HG02870 (cell line): ENCODE measurements around the gene GRAMD1B.

Experiments used
- ATAC-seq: cut with Tn5 transposase; IDR thresholded peaks from one replicate; pipeline ENCODE4 v1.9.1; 2021; ENCODE audit warnings: mild to moderate bottlenecking, moderate library complexity; ENCODE audit not compliant: unreplicated experiment

Gene GRAMD1B

GRCh38 chr11:123408619-123409455 is 21.2 kb upstream of the GRAMD1B start:
- ATAC-seq = no peak

GRCh38 chr11:123409456-123410217 is 20.4 kb upstream of the GRAMD1B start:
- no peak for ATAC-seq

GRCh38 chr11:123410218-123410549 is 19.9 kb upstream of the GRAMD1B start:
- no peak for ATAC-seq

- no peak for ATAC-seq
These were observed 16.4 kb upstream of the GRAMD1B start for GRCh38 chr11:123413636-123414035.

GRCh38 chr11:123416566-123416965 is 13.5 kb upstream of the GRAMD1B start:
- no peak for ATAC-seq

GRCh38 chr11:123418351-123419114 is 11.5 kb upstream of the GRAMD1B start:
- ATAC-seq = no peak

GRCh38 chr11:123419731-123420452 is 10.2 kb upstream of the GRAMD1B start:
- no peak for ATAC-seq

GRCh38 chr11:123421589-123421988 is 8.5 kb upstream of the GRAMD1B start:
- no peak for ATAC-seq

GRCh38 chr11:123425367-123425766 is 4.7 kb upstream of the GRAMD1B start:
- ATAC-seq = no peak

GRCh38 chr11:123426789-123427188 is 3.3 kb upstream of the GRAMD1B start:
- ATAC-seq = no peak

GRCh38 chr11:123427405-123427804 is 2.7 kb upstream of the GRAMD1B start:
- no peak for ATAC-seq

GRCh38 chr11:123428116-123428715 is 1.9 kb upstream of the GRAMD1B start:
- ATAC-seq = no peak

- ATAC-seq = no peak
These were observed 733 bp upstream of the GRAMD1B start for GRCh38 chr11:123429336-123429735.

- ATAC-seq = peak; percentile 38
These were observed 840 bp downstream of the GRAMD1B start for GRCh38 chr11:123430721-123431497.

- no peak for ATAC-seq
These were observed 1.6 kb downstream of the GRAMD1B start for GRCh38 chr11:123431619-123432018.

GRCh38 chr11:123434262-123434661 is 4.2 kb downstream of the GRAMD1B start:
- ATAC-seq = no peak

GRCh38 chr11:123434911-123435310 is 4.8 kb downstream of the GRAMD1B start:
- no peak for ATAC-seq

- ATAC-seq = no peak
These were observed 7.3 kb downstream of the GRAMD1B start for GRCh38 chr11:123437236-123437979.

- ATAC-seq = no peak
These were observed 8.1 kb downstream of the GRAMD1B start for GRCh38 chr11:123438131-123438627.
